TTC549 (cell line): Measurements from ENCODE around the gene PPP1R9B.

Experiments
- FAIRE-seq: peaks from 2 replicates; lab custom pipeline; 2012; peaks lifted over from hg19 to GRCh38; lab: Jason Lieb, UNC

The PPP1R9B gene

DNA sequence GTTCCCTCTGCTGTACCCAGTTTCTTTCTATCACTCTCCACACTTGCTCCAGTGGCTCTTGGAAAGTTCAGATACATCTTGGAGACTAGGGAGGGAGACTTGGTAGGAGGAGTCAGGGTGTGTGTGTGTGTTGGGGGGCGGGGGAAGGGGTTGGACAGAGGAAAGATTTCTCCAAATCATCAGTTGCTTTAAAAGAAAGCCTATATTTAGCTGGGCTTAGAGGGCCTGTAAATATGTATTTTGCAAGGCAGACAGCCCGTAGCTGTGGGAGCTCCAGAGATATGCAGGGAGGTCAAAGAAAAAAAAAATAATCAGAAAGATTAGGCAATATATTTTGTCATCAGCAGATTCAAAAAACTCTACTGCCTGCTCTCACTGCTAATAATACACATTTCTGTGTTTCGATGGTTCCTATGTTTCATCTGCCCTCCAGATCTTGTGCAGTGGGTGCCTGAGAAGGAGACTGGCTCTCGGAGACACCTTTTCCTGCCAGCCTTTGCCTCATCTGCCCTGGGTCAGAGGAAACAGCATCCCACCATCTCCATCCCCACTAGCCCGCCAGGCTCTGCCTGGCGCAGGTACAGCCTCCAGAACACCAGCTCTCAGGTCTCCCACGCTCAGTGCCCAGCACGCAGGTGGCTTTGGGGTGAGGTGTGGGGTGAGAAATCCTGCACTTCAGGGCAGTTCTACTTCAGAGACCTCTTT lies 4.8 kb upstream of the PPP1R9B start:
- no peak for FAIRE-seq

- FAIRE-seq, result no peak
Observed at GRCh38 chr17:50154604-50155003, 4.1 kb upstream of the PPP1R9B start.

GRCh38 chr17:50153650-50154575 lies 3.4 kb upstream of the PPP1R9B start:
- no peak for FAIRE-seq

DNA sequence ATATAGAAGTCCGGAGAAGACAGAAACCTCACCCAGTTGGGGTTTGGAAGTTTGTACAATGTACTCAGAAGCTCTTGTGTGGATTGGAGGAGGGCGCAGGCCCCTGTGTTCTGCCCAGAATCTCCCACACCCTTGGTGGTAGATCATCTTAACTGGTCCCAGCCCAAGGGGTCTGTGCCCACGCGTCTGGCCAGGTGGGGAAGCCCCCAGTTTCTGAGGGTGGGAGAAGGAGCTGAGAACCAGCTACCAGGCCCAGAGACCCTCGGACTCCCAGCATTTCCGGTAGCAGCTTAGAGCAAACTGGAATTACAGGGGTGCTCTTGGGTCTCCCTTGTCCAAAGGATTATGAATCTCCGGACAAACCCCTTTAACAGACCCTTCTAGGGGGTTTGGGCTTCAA lies 2.3 kb upstream of the PPP1R9B start:
- FAIRE-seq, result no peak

- no peak for FAIRE-seq
Observed at GRCh38 chr17:50151937-50152547, 1.6 kb upstream of the PPP1R9B start.

GRCh38 chr17:50151041-50151936 lies 812 bp upstream of the PPP1R9B start:
- FAIRE-seq, result no peak

DNA sequence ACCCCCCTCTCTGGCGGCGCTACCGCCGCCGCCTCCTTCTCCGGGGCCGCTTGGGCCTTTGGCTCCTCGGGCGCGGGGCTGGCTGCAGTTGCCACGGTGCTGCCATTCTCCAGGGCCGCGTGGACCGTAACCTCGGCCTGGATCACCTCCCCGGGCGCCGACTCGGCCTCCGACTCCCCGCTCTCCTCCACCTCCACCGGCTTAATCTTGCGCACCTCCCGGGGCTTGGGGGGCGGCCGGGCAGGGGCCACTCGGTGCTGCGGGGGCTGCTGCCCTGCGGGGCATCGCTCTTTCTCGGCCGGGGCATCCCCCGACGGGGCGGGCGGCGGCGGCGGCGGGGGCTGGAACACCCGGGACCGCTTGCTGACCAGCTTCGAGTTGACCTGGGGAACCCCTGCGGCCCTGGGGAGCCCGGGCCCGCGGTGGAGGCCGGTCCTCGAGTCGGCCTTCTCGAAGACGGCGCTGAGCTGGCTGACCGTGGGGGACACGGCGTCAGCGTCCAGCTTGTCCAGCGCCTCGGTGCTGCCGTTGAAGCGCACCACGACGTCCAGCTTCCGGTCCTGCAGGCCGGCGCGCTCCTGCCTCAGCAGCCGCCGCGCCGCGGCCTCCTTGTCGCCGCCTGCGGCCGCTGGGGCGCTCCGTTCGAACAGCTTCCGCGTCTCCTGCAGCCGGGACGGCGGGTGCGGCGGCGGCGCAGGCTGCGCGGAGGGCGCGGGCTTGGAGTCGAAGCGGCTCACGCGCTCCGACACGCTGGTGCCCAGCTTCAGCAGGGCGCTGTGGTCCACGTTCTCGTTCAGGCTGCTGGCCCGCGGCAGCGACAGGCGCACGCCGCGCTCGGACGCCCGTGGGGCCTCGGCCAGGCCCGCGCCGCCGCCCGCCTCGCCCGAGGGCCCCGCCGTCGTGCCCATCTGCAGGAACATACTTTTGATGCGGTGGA lies 792 bp downstream of the PPP1R9B start:
- no peak for FAIRE-seq

GRCh38 chr17:50149091-50149416 lies 1.4 kb downstream of the PPP1R9B start:
- FAIRE-seq, result no peak

DNA sequence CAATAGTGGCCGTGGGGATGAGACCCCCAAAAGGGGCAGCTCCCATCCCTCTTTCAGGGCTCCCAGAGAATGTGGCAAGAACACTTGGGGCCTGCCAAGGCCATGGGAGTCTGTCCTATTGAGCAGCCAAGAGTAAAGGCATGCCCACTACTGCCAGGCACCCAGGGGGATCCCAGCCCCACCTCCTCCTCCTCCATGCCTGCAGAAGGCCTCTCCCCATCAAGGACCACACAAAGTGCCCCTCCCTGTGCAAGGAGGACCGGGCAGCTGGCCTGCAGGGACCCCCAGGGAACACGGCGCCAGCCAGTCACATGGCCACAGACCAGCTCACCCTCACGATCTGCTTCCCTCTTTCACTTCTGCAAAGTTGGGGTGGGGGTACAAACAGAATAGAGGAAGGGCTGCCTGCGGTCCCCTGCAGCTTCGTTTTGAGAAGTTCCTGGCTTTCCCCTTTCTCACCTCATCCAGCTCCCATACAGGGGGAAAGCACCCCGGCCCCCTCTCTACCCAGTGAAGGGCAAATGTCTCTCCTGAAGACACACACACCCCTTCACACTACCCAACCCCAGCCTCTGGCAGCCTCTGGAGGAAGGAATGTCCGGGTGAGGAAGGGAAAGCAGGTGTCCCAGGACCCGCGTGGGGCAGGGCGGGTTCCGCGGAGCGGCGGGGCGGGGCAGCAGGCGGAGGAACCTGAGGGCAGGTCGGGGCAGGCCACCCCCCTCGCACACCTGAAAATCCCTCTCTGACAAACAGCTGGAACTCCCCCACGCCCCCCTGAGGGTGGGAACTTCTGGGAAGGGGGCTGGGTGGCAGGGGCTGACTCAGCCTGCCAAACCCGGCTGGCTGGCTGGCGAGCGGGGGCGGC lies 2.0 kb downstream of the PPP1R9B start:
- FAIRE-seq, result no peak

- no peak for FAIRE-seq
Observed at GRCh38 chr17:50147841-50148225, 2.6 kb downstream of the PPP1R9B start.

DNA sequence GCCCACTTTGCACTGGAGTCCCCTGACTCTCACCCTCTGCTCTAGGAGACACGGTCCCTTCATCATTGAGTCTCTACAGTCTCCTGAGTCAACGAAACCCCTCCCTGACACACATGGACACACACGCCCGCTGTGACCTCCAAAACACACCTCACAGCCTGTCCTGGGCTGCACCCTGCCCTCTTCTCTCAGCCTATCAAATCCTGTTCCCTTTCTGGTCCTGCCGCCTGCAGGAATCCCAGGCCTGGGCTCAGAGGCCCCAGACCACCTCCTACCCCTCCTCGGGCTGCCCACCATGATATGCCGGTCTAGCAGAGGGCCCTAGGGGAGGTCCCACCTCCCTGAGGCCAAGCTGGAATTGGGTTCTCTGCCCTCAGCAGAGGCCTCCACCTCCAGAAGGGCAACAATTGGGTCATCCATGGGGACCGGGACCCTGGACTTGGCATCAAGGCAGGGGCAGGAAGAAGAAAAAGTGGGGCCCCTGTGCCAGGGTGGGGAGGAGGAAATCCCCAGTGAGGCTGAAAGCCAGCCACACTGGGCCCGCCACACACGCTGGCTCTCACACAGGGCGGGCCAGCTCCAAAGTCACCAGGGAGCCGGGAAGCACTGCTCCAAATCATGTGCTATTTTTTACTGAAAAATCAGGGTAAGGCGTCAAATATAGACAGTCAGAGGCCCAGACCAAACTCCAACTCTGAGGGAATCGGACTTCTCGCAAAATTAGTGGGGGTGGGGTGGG lies 3.4 kb downstream of the PPP1R9B start:
- FAIRE-seq, result no peak

GRCh38 chr17:50146230-50146926 lies 4.1 kb downstream of the PPP1R9B start:
- FAIRE-seq, result no peak

- FAIRE-seq, result no peak
Observed at GRCh38 chr17:50145532-50146229, 4.8 kb downstream of the PPP1R9B start.

DNA sequence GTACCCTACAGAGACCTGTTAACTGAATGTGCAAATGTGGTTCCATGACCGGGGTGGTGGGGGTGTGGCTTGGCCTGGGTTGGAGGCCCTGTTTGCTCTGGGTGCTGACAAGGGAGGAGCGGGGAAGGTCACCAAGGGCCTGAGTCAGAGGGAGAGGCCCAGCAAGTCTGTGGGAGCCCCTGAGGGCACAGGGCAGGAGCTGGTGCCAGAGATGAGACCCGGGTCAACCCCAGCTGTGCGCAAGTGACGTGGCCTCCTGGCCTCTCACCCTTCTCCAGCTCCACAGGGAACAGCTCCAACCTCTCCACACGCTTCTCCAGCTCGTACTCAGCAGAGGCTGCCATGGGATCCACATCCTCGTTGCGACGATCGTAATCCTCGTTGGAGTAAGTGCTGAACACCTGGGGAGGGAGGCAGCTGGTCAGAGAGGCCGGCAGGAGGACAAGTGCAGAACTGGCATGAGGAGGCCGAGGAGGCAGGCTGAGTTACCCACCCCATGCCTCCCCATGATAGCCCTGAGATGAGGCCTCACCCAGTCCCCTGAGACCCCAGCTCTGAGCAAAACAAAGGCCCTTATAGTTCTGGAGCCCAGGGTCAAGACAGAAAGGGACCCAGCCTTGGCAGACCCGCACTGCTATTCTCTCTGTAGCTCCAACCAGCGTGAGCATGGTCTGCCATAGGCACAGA lies 5.5 kb downstream of the PPP1R9B start:
- no peak for FAIRE-seq

DNA sequence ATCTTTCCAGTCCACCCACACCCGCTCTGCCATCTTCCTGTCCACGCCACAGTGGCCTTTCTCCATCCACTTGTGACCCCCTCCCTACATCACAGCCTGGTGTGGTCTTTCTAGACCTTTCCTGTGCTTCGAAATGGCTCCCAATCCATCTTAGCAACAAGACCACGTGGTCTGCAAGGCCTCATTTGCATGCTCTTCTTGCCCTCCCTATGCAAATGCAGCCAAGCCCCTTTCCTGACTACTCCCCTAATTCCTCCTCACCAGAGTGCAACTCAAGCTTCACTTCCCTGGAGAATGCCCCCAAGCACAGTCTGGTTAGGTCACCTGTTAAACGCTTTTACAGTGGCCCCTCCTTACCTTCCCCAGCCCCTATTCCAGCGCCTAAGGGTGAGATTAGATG lies 6.1 kb downstream of the PPP1R9B start:
- FAIRE-seq, result no peak

DNA sequence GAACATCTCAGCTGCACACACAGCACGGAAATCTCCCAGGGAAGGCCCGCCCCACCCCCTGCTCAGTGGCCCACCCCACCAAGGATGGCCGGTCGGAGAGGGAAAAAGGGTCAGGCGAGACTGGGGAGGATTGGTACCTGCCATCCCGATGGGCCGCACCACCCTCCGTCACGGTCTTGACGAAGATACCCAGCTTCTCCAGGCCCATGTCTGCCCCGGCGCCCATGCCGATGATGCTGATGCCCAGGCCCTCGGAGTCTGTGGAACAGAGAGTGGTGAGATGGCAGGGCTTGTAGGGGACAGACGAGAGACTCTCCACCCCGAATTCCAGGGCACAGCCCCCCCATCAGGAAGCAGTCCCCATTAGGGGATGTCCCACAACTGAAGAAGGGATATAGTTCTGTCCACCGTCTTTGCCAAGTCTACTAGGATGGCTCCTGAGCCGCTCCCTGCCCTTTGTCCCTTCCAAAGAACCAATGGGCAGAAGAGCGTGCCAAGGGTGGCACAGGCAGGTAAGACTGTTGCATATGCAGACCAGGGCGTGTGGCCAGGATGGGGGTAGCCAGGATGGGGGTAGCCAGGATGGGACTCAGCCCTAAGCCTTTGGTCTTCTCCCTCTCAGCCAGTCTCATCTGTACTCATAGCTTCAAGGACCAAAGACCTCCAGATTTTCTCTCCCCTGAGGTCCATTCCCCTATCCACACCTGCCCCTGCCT lies 6.9 kb downstream of the PPP1R9B start:
- FAIRE-seq, result no peak

- no peak for FAIRE-seq
Observed at GRCh38 chr17:50141745-50142110, 8.7 kb downstream of the PPP1R9B start.
